ENCODE data around the gene EPS8. TPM values are rescaled to one million over a fixed set of nuclear protein-coding genes. Genes with fewer than 3 reads are reported as not detected.
"Not testable (repeated sequence)": the region's sequence is repeated elsewhere in the genome, so short reads cannot be mapped to it uniquely, and the experiment has no call there.

EPS8 gene
- total RNA-seq, 1 donor from 2014 or later, result 35.3 TPM

DNA sequence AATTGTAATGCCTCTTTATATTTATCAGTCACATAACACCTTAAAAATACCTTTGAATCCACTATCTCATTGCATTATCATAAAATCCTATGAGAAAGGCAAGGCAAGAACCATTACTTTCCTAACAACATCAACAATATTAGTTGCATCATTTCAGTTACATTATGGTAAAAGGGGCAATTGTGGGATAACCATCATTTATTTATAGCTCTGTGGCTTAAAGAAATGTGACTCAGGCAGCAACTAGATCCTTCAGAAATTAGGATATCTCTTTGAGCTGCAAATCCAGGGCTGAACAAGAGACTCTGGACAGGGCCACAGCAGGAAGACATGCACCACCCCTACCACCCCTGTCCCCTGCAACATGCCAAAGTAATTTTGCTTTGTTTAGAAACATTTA, 36.4 kb downstream of the EPS8 start:
- no peaks in the 10 kb centered on the region for H3K36me3 ChIP-seq (ENCODE audit: control insufficient read depth, insufficient read depth, low read length)
- no peak for DNase-seq (ENCODE audit: low read depth)
- no peak for FAIRE-seq
- H3K27me3 ChIP-seq (ENCODE audit: control insufficient read depth, insufficient read depth, low read length), result no peaks in the 10 kb centered on the region
- TF ChIP-seq, protein P1, sequence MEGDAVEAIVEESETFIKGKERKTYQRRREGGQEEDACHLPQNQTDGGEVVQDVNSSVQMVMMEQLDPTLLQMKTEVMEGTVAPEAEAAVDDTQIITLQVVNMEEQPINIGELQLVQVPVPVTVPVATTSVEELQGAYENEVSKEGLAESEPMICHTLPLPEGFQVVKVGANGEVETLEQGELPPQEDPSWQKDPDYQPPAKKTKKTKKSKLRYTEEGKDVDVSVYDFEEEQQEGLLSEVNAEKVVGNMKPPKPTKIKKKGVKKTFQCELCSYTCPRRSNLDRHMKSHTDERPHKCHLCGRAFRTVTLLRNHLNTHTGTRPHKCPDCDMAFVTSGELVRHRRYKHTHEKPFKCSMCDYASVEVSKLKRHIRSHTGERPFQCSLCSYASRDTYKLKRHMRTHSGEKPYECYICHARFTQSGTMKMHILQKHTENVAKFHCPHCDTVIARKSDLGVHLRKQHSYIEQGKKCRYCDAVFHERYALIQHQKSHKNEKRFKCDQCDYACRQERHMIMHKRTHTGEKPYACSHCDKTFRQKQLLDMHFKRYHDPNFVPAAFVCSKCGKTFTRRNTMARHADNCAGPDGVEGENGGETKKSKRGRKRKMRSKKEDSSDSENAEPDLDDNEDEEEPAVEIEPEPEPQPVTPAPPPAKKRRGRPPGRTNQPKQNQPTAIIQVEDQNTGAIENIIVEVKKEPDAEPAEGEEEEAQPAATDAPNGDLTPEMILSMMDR (IDR thresholded peaks at IDR 0.05; ENCODE audit: insufficient read depth, low read length, severe bottlenecking), result no peak
- no peak overlapping the region for H3K4me3 ChIP-seq (ENCODE audit: low read depth, low read length)

DNA sequence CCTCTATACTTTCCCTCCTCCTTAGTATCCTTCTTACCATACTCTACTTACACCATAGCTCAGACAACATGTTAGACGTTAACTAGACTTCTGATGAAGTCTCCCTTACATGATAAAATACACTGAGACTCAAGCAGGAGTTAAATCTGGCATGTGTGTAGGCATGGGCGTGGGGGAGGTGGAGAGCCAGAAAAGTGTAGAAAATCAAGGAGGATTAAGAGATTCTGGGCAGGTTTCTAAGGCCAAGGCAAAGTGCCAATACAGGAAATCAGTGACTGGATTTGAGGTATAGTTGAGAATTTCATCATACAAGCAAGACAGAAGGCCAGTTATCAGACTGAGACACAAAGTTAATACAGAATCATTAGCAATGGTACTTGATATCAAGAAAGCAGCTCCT, 37.4 kb downstream of the EPS8 start:
- no peak for FAIRE-seq
- no peaks in the 10 kb centered on the region for H3K36me3 ChIP-seq (ENCODE audit: control insufficient read depth, insufficient read depth, low read length)
- TF ChIP-seq, protein P1 (IDR thresholded peaks at IDR 0.05; ENCODE audit: insufficient read depth, low read length, severe bottlenecking), result no peak
- no peak for DNase-seq (ENCODE audit: low read depth)
- H3K4me3 ChIP-seq (ENCODE audit: low read depth, low read length), result no peak overlapping the region
- no peaks in the 10 kb centered on the region for H3K27me3 ChIP-seq (ENCODE audit: control insufficient read depth, insufficient read depth, low read length)

DNA sequence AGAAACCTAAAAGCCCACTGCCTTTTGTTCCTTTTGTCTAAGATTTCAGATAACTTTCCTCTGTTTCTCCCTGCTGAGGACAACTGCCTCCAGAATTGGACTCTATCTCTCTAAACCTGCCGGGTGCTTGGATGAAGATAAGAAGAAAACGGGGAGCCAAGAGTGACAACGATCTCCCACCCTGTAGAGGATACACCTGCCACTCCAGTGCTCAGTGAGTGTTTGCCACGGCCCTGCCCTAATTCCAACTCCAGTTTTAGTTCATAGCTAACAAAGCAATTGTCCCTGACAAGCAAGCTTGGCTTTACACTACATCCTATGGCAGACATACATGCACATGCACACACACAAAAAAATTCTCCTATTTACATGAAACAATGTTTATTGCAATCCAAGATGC, 39.3 kb downstream of the EPS8 start:
- H3K27me3 ChIP-seq (ENCODE audit: control insufficient read depth, insufficient read depth, low read length), result no peaks in the 10 kb centered on the region
- TF ChIP-seq, protein P1 (IDR thresholded peaks at IDR 0.05; ENCODE audit: insufficient read depth, low read length, severe bottlenecking), result no peak
- no peak for DNase-seq (ENCODE audit: low read depth)
- no peak overlapping the region for H3K4me3 ChIP-seq (ENCODE audit: low read depth, low read length)
- H3K36me3 ChIP-seq (ENCODE audit: control insufficient read depth, insufficient read depth, low read length), result no peaks in the 10 kb centered on the region
- no peak for FAIRE-seq

DNA sequence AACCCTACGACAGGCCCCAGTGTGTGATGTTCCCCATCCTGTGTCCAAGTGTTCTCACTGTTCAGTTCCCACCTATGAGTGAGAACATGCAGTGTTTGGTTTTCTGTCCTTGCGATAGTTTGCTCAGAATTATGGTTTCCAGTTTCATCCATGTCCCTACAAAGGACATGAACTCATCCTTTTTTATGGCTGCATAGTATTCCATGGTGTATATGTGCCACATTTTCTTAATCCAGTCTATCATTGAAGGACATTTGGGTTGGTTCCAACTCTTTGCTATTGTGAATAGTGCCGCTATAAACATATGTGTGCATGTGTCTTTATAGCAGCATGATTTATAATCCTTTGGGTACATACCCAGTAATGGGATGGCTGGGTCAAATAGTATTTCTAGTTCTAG, 47.3 kb downstream of the EPS8 start:
- not testable (repeated sequence) for FAIRE-seq

DNA sequence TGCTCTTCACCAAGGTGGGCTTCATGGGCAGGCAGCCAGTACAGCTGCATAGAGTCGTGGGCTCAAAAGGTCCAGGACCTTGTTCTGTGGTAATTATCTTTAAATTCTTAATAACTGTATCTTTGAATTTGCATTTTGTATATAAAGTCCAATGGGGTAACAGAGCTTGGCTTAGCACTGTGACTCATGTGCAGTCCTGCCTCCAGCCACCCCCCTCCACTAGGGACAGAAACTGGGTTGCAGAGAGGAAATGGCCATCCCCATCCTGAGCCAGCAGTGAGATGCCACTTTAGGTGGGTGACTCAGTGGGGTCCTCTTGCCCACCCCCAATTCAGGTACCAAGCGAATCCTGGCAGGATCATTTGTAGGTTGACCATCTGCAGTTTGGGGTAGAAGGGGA, 48.1 kb downstream of the EPS8 start:
- Histone ChIP-seq H3K36me3 (ENCODE audit: control insufficient read depth, insufficient read depth, low read length) (no peaks in the 10 kb centered on the region), H3K27me3 (ENCODE audit: control insufficient read depth, insufficient read depth, low read length) (no peaks in the 10 kb centered on the region), H3K4me3 (ENCODE audit: low read depth, low read length) (no peak overlapping the region)
- DNase-seq (ENCODE audit: low read depth) (no peak), FAIRE-seq (no peak)
- TF ChIP-seq, protein P1 (IDR thresholded peaks at IDR 0.05; ENCODE audit: insufficient read depth, low read length, severe bottlenecking), result no peak

More for the DNA sequence above, 47.3 kb downstream of the EPS8 start:
- not testable (repeated sequence) for H3K27me3 ChIP-seq (ENCODE audit: control insufficient read depth, insufficient read depth, low read length); DNase-seq (ENCODE audit: low read depth); H3K4me3 ChIP-seq (ENCODE audit: low read depth, low read length); H3K36me3 ChIP-seq (ENCODE audit: control insufficient read depth, insufficient read depth, low read length)

DNA sequence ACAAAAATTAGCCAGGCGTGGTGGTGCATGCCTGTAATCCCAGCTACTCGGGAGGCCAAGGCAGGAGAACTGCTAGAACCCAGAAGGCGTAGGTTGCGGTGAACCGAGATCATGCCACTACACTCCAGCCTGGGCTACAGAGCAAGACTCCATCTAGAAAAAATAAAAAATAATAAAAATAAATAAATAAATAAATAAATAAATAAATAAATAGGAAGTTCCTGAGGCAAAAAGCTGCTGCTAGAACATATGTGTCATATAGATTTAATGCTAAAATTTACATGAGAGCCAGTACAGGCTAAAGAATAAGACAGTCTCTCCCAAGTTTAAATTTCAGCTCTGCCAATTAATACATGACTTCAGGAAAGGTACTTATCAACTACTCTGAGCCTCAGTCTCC, 48.8 kb downstream of the EPS8 start:
- not testable (repeated sequence) for H3K27me3 ChIP-seq (ENCODE audit: control insufficient read depth, insufficient read depth, low read length); DNase-seq (ENCODE audit: low read depth); H3K36me3 ChIP-seq (ENCODE audit: control insufficient read depth, insufficient read depth, low read length); FAIRE-seq; H3K4me3 ChIP-seq (ENCODE audit: low read depth, low read length)

DNA sequence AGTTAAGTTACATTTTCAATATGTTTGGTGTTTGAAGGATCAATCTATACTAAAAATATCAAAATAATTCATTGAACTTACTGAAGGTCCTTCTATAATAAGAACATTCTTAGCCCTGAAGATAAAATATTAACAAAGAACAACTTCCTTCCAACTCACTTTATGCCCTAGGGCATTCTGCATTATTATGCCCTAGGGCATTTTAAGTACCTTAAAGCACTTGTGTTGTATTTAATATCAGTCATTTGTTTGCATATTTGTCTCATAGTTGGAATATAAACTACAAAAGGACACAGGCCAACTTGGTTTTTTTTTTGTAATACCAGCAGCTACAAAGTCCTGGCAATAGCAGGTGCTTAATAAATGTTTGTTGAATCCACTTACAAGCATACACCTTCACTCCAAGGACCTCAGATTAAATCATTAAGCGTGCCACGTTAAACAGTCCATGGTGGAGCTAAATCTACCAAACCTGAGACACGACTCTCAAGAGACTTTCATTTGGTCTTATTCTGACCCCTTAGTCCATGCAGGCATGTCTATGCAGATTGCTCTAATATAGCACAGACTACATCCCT, 50.7 kb downstream of the EPS8 start:
- DNase-seq (ENCODE audit: low read depth) (no peak), FAIRE-seq (no peak)
- H3K27me3 ChIP-seq (ENCODE audit: control insufficient read depth, insufficient read depth, low read length), result no peaks in the 10 kb centered on the region
- TF ChIP-seq, protein P1 (IDR thresholded peaks at IDR 0.05; ENCODE audit: insufficient read depth, low read length, severe bottlenecking), result no peak
- H3K36me3 ChIP-seq (ENCODE audit: control insufficient read depth, insufficient read depth, low read length), result no peaks in the 10 kb centered on the region
- H3K4me3 ChIP-seq (ENCODE audit: low read depth, low read length), result no peak overlapping the region
